HG03342 (cell line): ENCODE results near the gene ANKRD42.

Experiments
- ATAC-seq: cut with Tn5 transposase; IDR thresholded peaks from one replicate; pipeline ENCODE4 v1.9.1; 2021; ENCODE audit warnings: mild to moderate bottlenecking, moderate library complexity; ENCODE audit not compliant: unreplicated experiment

ANKRD42 gene

DNA sequence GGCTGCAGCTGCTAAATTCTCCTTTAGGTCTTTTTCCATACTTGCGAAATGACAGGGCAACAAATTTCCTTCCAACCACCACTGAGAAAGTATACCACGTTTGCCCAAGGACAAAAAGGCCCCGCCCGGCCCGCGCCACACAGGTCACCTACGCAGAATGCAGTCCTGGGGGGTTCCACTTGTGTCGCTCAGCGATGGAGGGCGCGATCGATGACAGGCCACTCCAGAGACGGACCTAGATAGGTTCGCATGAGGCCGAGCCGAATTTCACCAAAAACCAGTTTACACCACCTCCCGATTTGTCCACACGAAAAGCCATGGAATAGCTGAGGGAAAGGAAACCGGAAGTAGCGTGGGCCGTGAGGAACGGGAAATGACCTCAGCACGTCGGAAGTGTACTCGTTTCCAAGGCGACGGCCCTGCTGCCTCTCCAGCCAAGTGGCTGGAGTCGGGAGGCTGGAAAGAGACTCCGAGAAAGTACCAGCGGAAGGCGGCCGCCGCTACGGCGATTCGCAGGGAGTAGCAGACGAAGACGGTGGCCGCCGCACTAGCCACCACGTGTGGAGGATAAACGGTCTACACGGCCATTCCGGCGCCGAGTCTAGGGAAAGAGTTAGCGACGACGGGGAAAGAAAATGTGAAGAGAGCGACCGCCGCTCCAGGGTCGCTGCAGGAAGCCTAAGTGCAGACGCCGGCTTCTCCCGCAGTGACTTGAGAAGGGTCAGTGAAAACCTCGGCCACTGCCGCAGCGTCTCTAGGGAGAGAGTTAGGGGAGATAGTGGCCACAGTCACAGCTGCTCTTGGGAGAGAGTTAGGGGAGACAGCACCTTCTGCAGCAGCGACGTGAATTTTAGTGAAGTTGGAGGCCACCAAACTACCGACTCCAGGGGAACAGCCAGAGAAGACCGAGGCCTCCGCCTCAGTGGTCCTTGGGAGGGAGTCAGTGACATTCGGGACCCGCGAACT, at the start of gene ANKRD42:
ANKRD42 (plus strand) TSS at position 398 of the 966 bp plus-strand sequence. CDS start 959 bp downstream, outside the sequence.
- ATAC-seq = peak; percentile 92

GRCh38 chr11:83147895-83148294, 45.6 kb upstream of the ANKRD42 start:
- no peak for ATAC-seq

DNA sequence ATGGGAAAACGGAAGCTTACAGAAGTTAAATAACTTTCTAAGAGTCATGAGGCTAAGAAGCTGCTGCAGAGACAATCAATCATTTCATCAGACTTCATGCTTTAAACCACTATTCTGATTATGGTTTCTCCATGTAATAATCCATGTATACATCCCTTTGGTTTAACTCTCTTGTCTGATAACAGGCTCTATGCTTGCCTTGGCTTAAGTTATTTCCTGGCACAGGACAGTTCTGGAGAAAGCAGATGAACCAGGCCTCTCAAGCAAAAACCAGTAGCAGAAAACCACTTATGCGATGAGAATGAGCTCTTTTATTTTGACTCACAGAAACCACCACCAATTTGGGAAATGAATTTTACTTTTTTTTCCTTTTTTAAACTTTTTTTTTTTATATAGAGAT, 43.1 kb upstream of the ANKRD42 start:
- ATAC-seq = no peak

GRCh38 chr11:83151274-83151977, 42.1 kb upstream of the ANKRD42 start:
- ATAC-seq = no peak

- ATAC-seq = no peak
Measured at GRCh38 chr11:83152264-83152663, 41.2 kb upstream of the ANKRD42 start.

GRCh38 chr11:83153764-83154163, 39.7 kb upstream of the ANKRD42 start:
- no peak for ATAC-seq

- ATAC-seq = peak; percentile 95
Measured at GRCh38 chr11:83156144-83156995, 37.1 kb upstream of the ANKRD42 start.

DNA sequence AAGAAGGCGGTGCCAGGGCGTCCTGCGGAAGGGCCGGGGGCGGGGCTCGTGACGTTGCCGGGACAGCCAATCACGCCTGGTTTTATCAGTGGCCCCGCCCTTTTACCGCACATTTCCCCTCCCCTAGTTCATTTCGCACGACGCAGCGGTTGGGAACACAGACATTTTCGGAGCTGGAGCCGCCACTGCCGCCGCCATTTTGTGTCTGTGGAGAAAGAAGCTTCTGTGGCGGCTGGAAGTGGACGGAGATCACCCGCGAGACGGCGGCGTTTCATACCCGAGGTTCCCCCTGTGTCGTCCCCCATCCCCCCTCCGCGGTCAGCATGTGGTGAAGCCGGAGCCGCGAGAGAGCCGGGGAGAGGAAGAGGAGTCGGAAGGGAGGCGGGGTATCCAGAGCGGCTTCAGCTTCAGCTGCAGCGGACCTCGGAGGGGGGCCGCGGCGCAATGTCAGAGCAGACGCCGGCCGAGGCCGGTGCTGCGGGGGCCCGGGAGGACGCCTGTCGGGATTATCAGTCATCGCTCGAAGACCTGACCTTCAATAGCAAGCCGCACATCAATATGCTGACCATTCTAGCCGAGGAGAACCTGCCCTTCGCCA, 36.4 kb upstream of the ANKRD42 start, which contains the start of gene PCF11:
PCF11 (plus strand) TSS at position 136 of the 598 bp plus-strand sequence; CDS start at position 445, 309 bp downstream.
- ATAC-seq = no peak

DNA sequence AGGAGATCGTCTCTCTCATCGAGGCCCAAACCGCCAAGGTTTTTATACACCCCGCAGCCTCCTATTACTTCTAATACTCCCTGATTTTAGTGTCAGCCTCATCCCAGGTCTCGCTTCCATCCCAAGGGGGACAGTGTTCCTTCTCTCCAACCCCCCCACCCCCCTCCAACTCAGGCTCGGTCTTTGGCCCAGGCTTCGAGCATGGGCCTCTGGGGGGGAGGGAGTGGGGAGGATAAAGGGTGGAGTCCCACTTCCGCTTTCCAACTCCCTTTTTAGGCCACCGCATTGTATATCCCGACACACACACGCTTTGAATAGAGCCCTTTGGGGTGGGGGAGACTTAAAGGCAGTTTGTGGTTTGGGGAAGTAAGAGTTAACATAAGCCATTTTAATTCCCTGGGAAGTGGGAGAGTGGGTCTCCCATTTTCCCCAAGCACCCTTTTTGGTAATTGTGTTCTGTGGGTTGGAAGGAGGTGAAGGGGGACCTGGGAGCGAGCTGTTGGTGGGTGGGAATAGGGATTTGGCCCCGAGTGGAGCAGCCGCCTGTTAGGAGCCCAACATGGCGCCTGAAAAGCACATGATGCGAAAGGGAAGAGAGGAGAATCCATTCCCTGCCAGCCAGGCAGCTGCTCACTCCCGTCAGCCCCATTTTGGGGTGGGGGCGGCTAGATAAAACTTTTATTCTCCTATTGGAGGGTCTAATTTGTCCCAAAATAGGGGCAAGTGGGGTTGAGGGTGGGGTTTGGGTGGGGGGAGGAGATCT, 35.7 kb upstream of the ANKRD42 start:
- no peak for ATAC-seq

GRCh38 chr11:83158357-83158786, 35.1 kb upstream of the ANKRD42 start:
- ATAC-seq = no peak

DNA sequence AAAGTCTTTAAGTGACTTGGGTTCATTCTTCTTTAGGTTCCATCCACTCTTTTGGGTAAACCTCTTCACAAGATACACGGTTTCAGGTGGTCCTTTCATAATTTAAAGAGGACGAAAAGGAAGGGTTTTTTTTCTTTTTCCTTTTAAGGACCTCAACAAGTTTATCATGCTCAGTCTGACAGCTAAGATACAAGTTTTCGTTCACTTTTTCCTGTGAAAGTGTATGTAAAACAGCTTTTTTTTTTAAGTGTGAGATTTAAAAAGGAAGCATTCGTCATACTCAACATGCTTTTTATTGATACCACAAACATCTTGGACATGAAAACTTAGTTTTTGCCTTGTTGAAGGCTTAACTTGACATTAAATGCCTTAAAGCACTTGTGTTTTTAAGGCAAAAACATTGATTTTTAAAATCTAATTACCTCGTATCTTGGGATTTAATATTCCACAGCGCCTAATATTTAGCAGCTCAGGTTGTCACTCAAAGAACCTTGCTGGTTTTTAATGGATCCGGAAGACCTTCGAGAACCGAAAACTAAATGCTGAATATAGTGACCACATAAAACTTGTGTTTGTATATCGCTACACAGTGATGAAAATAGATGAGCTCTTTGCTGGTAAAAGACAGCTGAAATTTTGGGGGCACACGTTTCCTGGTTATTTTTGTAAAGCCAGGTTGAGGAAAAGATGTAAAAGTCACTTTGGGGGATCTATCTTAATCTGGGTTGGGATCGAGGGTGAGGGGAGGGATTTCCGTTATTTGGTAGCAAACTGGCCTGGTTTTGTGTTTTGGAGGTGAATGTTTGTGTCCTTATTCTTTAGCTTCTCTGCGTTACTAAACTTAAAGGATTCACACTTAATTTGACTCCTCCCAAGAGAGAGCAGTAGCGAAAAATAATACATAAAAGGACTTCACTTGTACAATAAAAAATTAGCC, 34.3 kb upstream of the ANKRD42 start:
- ATAC-seq = no peak

DNA sequence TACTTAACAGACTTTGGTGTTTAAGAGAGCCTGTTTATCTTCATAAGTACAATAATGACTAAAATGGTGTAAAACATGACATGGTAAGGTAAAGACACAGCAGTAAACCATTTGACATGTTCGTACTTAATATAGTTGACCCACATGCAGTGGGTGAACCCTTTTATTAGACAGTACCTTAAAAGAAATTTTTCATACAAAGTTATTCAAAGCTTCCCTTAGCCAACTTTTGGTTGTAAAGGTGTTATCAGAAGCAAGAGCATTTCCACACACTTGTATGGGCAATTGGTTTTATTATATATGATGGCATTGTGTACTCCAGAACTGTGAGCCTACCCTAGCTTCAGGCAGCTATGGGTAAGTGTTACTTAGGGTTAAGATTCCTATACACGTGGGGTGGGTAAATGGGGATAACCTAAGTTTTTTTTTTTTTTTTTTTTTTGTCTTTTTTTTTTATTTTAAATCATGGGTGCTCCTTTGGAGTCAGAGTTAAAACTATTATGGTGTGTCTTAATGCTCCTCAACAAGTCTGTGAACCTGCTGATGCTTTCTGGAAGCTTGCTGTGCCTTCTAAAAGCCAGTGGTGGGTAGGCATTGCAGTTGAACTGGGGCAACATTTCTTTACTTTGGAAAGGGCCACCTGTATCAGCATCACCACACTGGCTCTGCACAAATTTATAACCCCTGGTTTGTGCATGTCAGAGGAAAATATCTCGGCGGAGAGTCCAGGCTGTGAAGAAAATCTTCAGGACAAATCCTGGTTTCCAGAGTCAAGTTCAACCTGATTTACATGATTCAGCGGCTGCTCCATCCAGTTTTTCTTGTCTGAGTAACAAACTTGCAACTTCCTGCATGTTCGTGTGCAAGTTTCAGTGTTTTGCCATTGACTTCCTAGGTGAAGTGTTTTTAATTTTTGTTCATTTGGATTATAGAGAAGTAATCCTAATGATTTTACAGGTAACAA, 33.3 kb upstream of the ANKRD42 start:
- ATAC-seq = no peak

DNA sequence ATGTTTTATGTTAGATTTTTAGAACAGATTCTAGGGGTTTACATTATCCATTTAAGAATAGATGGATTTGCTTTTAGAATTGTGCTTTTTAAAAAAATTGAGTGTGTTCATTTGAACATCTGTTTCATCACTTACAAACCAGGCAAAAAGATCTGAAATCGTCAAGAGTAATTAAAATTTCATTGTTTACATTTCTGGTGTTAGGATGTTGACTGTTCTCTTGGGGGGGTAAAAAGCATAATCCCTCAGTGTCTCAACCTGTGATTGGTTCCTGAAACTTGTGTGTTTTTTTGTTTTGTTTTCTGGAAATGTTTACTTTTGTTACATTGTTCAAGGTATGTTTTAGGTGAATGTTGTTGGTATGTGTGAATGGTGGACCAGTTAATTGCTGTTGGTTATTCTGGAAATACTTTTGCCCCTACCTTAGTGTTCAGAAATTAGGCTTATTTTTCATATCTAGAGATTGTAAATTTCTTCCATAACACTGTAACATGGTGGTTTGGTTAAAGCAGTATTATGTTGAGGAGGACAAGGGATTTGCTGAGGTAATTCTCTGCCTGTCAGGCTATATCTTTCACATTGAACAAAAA, 31.8 kb upstream of the ANKRD42 start:
- no peak for ATAC-seq

GRCh38 chr11:83162377-83162776, 31.1 kb upstream of the ANKRD42 start:
- ATAC-seq = peak; percentile 54

GRCh38 chr11:83166193-83166866, 27.2 kb upstream of the ANKRD42 start:
- ATAC-seq = no peak

DNA sequence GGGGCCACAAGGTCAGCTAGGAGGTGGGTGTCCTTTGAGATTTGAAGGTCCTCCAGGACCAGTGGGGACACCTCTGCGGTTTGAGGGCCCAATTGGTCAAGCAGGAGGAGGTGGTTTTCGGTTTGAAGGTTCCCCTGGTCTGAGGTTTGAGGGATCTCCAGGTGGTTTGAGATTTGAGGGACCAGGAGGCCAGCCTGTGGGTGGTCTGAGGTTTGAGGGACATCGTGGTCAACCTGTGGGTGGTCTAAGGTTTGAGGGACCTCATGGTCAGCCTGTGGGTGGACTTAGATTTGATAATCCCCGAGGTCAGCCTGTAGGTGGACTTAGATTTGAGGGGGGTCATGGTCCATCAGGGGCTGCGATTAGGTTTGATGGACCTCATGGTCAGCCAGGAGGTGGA, 24.8 kb upstream of the ANKRD42 start:
- ATAC-seq = no peak
